Neural cell (in vitro differentiated cells): Measurements from ENCODE around the gene CH25H. TPM values are rescaled to one million over a fixed set of nuclear protein-coding genes. Genes with fewer than 3 reads are reported as not detected.

Source experiments
- H2AFZ ChIP-seq: fragments of 200-600, 300-800 bp; sonication (generic), shearing (Covaris generic); 2 replicates; pipeline ENCODE4 v1.6.0; 2014; ENCODE audit warnings: low read depth, mild to moderate bottlenecking, antibody characterized with exemption, low read length, moderate library complexity
- H3F3A ChIP-seq: fragments of 200-600 bp; shearing (Covaris generic); 2 replicates; pipeline ENCODE4 v1.6.1; 2016; ENCODE audit warnings: mild to moderate bottlenecking, moderate library complexity, mixed read lengths, antibody characterized with exemption, low read length; ENCODE audit not compliant: insufficient read depth, poor library complexity, severe bottlenecking
- H3K27ac ChIP-seq: fragments of 200-600, 300-800 bp; sonication (generic), shearing (Covaris generic); 2 replicates; pipeline ENCODE4 v1.5.1; 2014; ENCODE audit warnings: mild to moderate bottlenecking, low read length, moderate library complexity
- H3K27me3 ChIP-seq: fragments of 300-800, 200-600 bp; sonication (generic), shearing (Covaris generic); 2 replicates; pipeline ENCODE4 v1.6.0; 2014; ENCODE audit warnings: mild to moderate bottlenecking, low read depth, low read length, moderate library complexity; ENCODE audit not compliant: insufficient read depth
- H3K36me3 ChIP-seq: fragments of 300-800, 200-600 bp; sonication (generic), shearing (Covaris generic); 2 replicates; pipeline ENCODE4 v1.5.1; 2014; ENCODE audit warnings: mild to moderate bottlenecking, antibody characterized with exemption, low read length, moderate library complexity; ENCODE audit not compliant: insufficient read depth
- H3K4me2 ChIP-seq: fragments of 300-800, 200-600 bp; sonication (generic), shearing (Covaris generic); 2 replicates; pipeline ENCODE4 v1.6.0; 2014; ENCODE audit warnings: mild to moderate bottlenecking, low read length
- H3K4me3 ChIP-seq: fragments of 300-800, 200-600 bp; sonication (generic), shearing (Covaris generic); 2 replicates; pipeline ENCODE4 v1.5.1; 2014; ENCODE audit warnings: mild to moderate bottlenecking, low read length, moderate library complexity
- H3K79me2 ChIP-seq: fragments of 200-600 bp; shearing (Covaris generic); replicated peaks from 2 replicates; pipeline ENCODE4 v1.6.0; 2014; ENCODE audit warnings: mild to moderate bottlenecking, low read length, moderate library complexity; ENCODE audit not compliant: insufficient read depth
- H3K9ac ChIP-seq: fragments of 300-800, 200-600 bp; sonication (generic), shearing (Covaris generic); 2 replicates; pipeline ENCODE4 v1.6.1; 2016; ENCODE audit warnings: mild to moderate bottlenecking, low read length, mixed read lengths
- H3K9me2 ChIP-seq: fragments of 200-600 bp; shearing (Covaris generic); 2 replicates; pipeline ENCODE4 v1.6.1; 2016; ENCODE audit warnings: mild to moderate bottlenecking, low read length, mixed read lengths; ENCODE audit not compliant: insufficient read depth
- H3K9me3 ChIP-seq: fragments of 200-600, 300-800 bp; sonication (generic), shearing (Covaris generic); 2 replicates; pipeline ENCODE4 v1.6.1; 2016; ENCODE audit warnings: mild to moderate bottlenecking, mixed run types, low read length, moderate library complexity, mixed read lengths
- H4K20me1 ChIP-seq: fragments of 200-600 bp; shearing (Covaris generic); 2 replicates; pipeline ENCODE4 v1.6.1; 2016; ENCODE audit warnings: mild to moderate bottlenecking, mixed run types; ENCODE audit not compliant: insufficient read depth
- EP300 ChIP-seq: fragments of 450-650 bp; conservative IDR thresholded peaks from 2 replicates; pipeline ENCODE4 v1.6.1; 2014; ENCODE audit warnings: antibody characterized with exemption, mild to moderate bottlenecking, moderate library complexity; ENCODE audit not compliant: poor library complexity, severe bottlenecking
- EZH2 ChIP-seq: fragments of 200-600, 300-800 bp; shearing (Covaris generic), sonication (generic); IDR thresholded peaks from 2 replicates; pipeline ENCODE4 v1.6.1; 2014; ENCODE audit warnings: antibody characterized with exemption, low read length, borderline replicate concordance, mild to moderate bottlenecking; ENCODE audit not compliant: insufficient read depth, poor library complexity, severe bottlenecking
- MXI1 ChIP-seq: fragments of 450-650 bp; conservative IDR thresholded peaks from 2 replicates; pipeline ENCODE4 v1.6.1; 2014; ENCODE audit warnings: antibody characterized with exemption, mild to moderate bottlenecking; ENCODE audit not compliant: poor library complexity, severe bottlenecking
- POLR2AphosphoS5 ChIP-seq: IDR thresholded peaks from 2 replicates; pipeline ENCODE4 v1.6.1; 2012
- RAD21 ChIP-seq: fragments of 450-650 bp; conservative IDR thresholded peaks from 2 replicates; pipeline ENCODE4 v1.6.1; 2014; ENCODE audit warnings: antibody characterized with exemption, mild to moderate bottlenecking, moderate library complexity
- SMC3 ChIP-seq: fragments of 450-650 bp; conservative IDR thresholded peaks from 2 replicates; pipeline ENCODE4 v1.6.1; 2014; ENCODE audit warnings: antibody characterized with exemption, mild to moderate bottlenecking, moderate library complexity; ENCODE audit not compliant: poor library complexity
- TAF1 ChIP-seq: IDR thresholded peaks from 2 replicates; pipeline ENCODE4 v1.6.1; 2012; ENCODE audit warnings: low read depth
- polyA plus RNA-seq: library from polyadenylated mRNA; depleted of rRNA; stranded (reverse); fragments of >200 nt; gene quantifications from 2 replicates; pipeline ENCODE4 v1.2.3, GENCODE V29; 2014
- TF ChIP-seq, protein P1 (sequence below): IDR thresholded peaks from 2 replicates; pipeline ENCODE4 v1.6.1; 2012; ENCODE audit warnings: borderline replicate concordance
- TF ChIP-seq, protein P2 (sequence below): fragments of 450-650 bp; IDR thresholded peaks from 2 replicates; pipeline ENCODE4 v1.5.1; 2014; ENCODE audit warnings: antibody characterized with exemption, mild to moderate bottlenecking, moderate library complexity; ENCODE audit not compliant: poor library complexity, severe bottlenecking

Gene CH25H
- polyA plus RNA-seq, 1 donor from 2014 or later = 0.22 TPM

DNA sequence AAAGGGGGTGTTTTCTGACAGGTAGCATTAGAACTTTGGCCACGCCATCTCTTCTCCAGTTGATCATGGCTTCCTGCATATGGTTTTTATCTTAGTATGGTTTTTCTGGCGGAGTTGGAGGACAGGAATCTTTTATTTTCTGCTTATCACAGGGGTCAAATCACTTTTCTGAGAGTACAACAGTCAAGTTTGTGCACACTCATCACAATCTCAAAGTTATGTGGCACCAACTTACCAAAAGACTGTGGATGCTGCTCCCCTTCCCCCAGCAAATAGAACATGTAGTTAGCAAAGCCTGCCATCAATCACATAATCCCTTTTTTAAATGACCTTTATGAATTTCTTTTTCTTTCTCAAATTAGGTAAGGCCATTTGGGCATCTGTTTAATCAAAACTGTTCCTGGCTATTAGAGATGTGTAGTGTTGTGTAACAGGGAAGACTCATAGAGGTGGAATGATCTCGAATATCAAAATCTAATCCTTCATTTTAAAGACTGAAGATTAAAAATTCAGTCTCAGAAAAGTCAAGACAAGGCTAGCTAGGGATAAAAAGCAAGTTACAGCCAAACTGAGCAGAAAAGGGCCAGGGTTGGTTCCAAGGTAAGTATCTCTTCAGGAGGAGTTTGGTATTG lies 3.8 kb upstream of the CH25H start:
- no peaks in the 10 kb centered on the region for H3K9me3 ChIP-seq
- H3K4me3 ChIP-seq = no peak overlapping the region
- H3K4me2 ChIP-seq = no peak overlapping the region
- no peak overlapping the region for H3K27ac ChIP-seq
- H3K9me2 ChIP-seq = no peaks in the 10 kb centered on the region
- no peaks in the 10 kb centered on the region for H3K79me2 ChIP-seq
- H2AFZ ChIP-seq = no peak overlapping the region
- H3K27me3 ChIP-seq = peaks cover 47% of the 10 kb centered on the region
- no peak overlapping the region for H3K9ac ChIP-seq
- no peaks in the 10 kb centered on the region for H3K36me3 ChIP-seq
- no peaks in the 10 kb centered on the region for H4K20me1 ChIP-seq
- TF ChIP-seq POLR2AphosphoS5 = no peak
- no peak for TF ChIP-seq SMC3
- TF ChIP-seq, protein P1, sequence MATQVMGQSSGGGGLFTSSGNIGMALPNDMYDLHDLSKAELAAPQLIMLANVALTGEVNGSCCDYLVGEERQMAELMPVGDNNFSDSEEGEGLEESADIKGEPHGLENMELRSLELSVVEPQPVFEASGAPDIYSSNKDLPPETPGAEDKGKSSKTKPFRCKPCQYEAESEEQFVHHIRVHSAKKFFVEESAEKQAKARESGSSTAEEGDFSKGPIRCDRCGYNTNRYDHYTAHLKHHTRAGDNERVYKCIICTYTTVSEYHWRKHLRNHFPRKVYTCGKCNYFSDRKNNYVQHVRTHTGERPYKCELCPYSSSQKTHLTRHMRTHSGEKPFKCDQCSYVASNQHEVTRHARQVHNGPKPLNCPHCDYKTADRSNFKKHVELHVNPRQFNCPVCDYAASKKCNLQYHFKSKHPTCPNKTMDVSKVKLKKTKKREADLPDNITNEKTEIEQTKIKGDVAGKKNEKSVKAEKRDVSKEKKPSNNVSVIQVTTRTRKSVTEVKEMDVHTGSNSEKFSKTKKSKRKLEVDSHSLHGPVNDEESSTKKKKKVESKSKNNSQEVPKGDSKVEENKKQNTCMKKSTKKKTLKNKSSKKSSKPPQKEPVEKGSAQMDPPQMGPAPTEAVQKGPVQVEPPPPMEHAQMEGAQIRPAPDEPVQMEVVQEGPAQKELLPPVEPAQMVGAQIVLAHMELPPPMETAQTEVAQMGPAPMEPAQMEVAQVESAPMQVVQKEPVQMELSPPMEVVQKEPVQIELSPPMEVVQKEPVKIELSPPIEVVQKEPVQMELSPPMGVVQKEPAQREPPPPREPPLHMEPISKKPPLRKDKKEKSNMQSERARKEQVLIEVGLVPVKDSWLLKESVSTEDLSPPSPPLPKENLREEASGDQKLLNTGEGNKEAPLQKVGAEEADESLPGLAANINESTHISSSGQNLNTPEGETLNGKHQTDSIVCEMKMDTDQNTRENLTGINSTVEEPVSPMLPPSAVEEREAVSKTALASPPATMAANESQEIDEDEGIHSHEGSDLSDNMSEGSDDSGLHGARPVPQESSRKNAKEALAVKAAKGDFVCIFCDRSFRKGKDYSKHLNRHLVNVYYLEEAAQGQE = no peak
- no peak for TF ChIP-seq MXI1
- no peak for TF ChIP-seq EZH2
- no peaks in the 10 kb centered on the region for H3F3A ChIP-seq

DNA sequence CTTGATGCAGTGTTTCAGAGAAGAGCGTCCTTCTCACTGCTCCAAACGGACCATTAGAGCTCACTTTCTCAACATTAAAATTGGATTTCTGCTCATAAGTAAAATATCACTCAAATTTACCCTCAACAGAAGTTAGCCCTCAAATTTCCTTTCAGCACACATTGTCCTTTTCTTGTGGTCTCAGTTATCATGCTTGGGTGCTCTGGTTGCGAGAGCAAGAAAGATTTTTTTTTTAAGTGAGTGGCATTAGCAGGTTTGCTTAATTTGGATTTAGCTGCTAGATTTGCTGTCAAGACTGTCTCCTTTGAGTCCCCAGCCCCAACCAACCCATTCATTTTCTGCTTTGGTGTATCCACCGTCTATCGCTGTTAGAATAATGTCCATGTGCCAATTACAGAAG lies 2.6 kb upstream of the CH25H start:
- Histone ChIP-seq H3K4me3 (no peak overlapping the region), H3K4me2 (no peak overlapping the region), H3K27ac (no peak overlapping the region), H3K9ac (no peak overlapping the region), H4K20me1 (no peaks in the 10 kb centered on the region), H2AFZ (no peak overlapping the region), H3F3A (no peaks in the 10 kb centered on the region), H3K9me2 (no peaks in the 10 kb centered on the region), H3K27me3 (peaks cover 59% of the 10 kb centered on the region), H3K79me2 (no peaks in the 10 kb centered on the region), H3K9me3 (no peaks in the 10 kb centered on the region), H3K36me3 (no peaks in the 10 kb centered on the region)
- TF ChIP-seq, protein P2, sequence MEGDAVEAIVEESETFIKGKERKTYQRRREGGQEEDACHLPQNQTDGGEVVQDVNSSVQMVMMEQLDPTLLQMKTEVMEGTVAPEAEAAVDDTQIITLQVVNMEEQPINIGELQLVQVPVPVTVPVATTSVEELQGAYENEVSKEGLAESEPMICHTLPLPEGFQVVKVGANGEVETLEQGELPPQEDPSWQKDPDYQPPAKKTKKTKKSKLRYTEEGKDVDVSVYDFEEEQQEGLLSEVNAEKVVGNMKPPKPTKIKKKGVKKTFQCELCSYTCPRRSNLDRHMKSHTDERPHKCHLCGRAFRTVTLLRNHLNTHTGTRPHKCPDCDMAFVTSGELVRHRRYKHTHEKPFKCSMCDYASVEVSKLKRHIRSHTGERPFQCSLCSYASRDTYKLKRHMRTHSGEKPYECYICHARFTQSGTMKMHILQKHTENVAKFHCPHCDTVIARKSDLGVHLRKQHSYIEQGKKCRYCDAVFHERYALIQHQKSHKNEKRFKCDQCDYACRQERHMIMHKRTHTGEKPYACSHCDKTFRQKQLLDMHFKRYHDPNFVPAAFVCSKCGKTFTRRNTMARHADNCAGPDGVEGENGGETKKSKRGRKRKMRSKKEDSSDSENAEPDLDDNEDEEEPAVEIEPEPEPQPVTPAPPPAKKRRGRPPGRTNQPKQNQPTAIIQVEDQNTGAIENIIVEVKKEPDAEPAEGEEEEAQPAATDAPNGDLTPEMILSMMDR = no peak
- no peak for TF ChIP-seq EZH2
- TF ChIP-seq POLR2AphosphoS5 = no peak
- TF ChIP-seq EP300 = no peak
- no peak for TF ChIP-seq SMC3
- TF ChIP-seq RAD21 = no peak
- TF ChIP-seq, protein P1 = no peak
- TF ChIP-seq MXI1 = no peak
- TF ChIP-seq TAF1 = no peak
